A549 treated with RU486 at 1 μM for 4 hours (cell line): Measurements from ENCODE around the gene CT45A2. TPM values are rescaled to one million over a fixed set of nuclear protein-coding genes. Genes with fewer than 3 reads are reported as not detected.

Experiments
- total RNA-seq: library from RNA; stranded (reverse); fragments of 200-300 nt; extraction: Qiagen RNA extraction; gene quantifications from 5 replicates; pipeline ENCODE4 v1.2.3, GENCODE V29; 2022; ENCODE audit warnings: low read depth

The CT45A2 gene
- not detected in 5 replicates for total RNA-seq

GRCh38 chrX:135819912-135820311 lies at the start of gene CT45A2:
TSS of gene CT45A2 (minus strand) at chrX:135820012. CDS start at chrX:135816265, 3,747 bp downstream.

GRCh38 chrX:135854438-135854837 lies 34.6 kb upstream of the CT45A2 start, which contains the start of gene CT45A8:
TSS of gene CT45A8 (minus strand) at chrX:135854538. CDS start at chrX:135850783, 3,755 bp downstream.

GRCh38 chrX:135837180-135837579 lies 17.4 kb upstream of the CT45A2 start, which contains the start of gene CT45A7:
TSS of gene CT45A7 (minus strand) at chrX:135837280. CDS start at chrX:135833533, 3,747 bp downstream.

GRCh38 chrX:135802687-135803086 lies 17.1 kb downstream of the CT45A2 start, which contains the start of gene CT45A6:
TSS of gene CT45A6 (minus strand) at chrX:135802787. CDS start at chrX:135798993, 3,794 bp downstream.

GRCh38 chrX:135785403-135785802 lies 34.4 kb downstream of the CT45A2 start, which contains the start of gene CT45A5:
TSS of gene CT45A5 (minus strand) at chrX:135785503. CDS start at chrX:135781729, 3,774 bp downstream.

GRCh38 chrX:135768091-135768490 lies 51.7 kb downstream of the CT45A2 start, which contains the start of gene CT45A3:
TSS of gene CT45A3 (minus strand) at chrX:135768191. CDS start at chrX:135764444, 3,747 bp downstream.

Other genes starting within 250 kb of the CT45A2 start
- gene CT45A1, start 106.4 kb downstream of the CT45A2 start, total RNA-seq = not detected in 5 replicates
- 0.15 to 0.17 TPM in 2 of 5 replicates, not detected in the others for gene CT45A3, start 51.8 kb downstream of the CT45A2 start, total RNA-seq
- 0.26 TPM in 1 of 5 replicates, not detected in the others for gene CT45A5, start 34.5 kb downstream of the CT45A2 start, total RNA-seq
- not detected in 5 replicates for gene CT45A6, start 17.2 kb downstream of the CT45A2 start, total RNA-seq
- gene CT45A7, start 17.3 kb upstream of the CT45A2 start, total RNA-seq = not detected in 5 replicates
- not detected in 5 replicates for gene CT45A8, start 34.5 kb upstream of the CT45A2 start, total RNA-seq
- gene CT45A9, start 51.8 kb upstream of the CT45A2 start, total RNA-seq = not detected in 5 replicates
- gene CT45A10, start 73.4 kb upstream of the CT45A2 start, total RNA-seq = 0.13 to 0.56 TPM (median 0.33 TPM) in 3 of 5 replicates, not detected in the others
- 0.03 TPM in 1 of 5 replicates, not detected in the others for gene SAGE1, start 73.7 kb upstream of the CT45A2 start, total RNA-seq
- gene MMGT1, start 154.0 kb upstream of the CT45A2 start, total RNA-seq = 5.6 to 18.4 TPM (median 16.8 TPM) in 5 replicates
- 4.9 to 9.9 TPM (median 8.1 TPM) in 5 replicates for gene SLC9A6, start 165.4 kb upstream of the CT45A2 start, total RNA-seq